MCF 10A (cell line): ENCODE results near the gene SYNPO. TPM values are rescaled to one million over a fixed set of nuclear protein-coding genes. Genes with fewer than 3 reads are reported as not detected.

ENCODE experiments used
- BruUV-seq: library from RNA; stranded (reverse); fragments of 400-500 nt; replicated peaks from 2 replicates; lab custom pipeline; 2021; lab: Mats Ljungman, UMichigan
- CTCF ChIA-PET: fragments of 300-600 bp; sonication (Branson Sonifier 250); formaldehyde crosslinking; extraction: SDS; loops from one replicate; lab custom pipeline; 2021; ENCODE audit warnings: antibody characterized with exemption, inconsistent platforms; lab: Yijun Ruan, JAX
- POLR2A ChIA-PET: fragments of 300-600, 350-650 bp; sonication (Branson Sonifier 250); formaldehyde crosslinking; extraction: SDS; loops from one replicate; lab custom pipeline; 2020; ENCODE audit warnings: antibody characterized with exemption, inconsistent platforms; lab: Yijun Ruan, JAX
- DNase-seq: peaks from one replicate; pipeline ENCODE4 v3.0.0-alpha.2; 2018; ENCODE audit not compliant: unreplicated experiment
- H3K27ac Mint-ChIP-seq: one replicate; pipeline ENCODE4 v1.8.0; 2022; ENCODE audit warnings: mild to moderate bottlenecking, low read depth, mixed read lengths; ENCODE audit not compliant: unreplicated experiment
- H3K27me3 Mint-ChIP-seq: one replicate; pipeline ENCODE4 v1.8.0; 2022; ENCODE audit warnings: mixed read lengths; ENCODE audit not compliant: insufficient read depth, unreplicated experiment
- H3K36me3 Mint-ChIP-seq: one replicate; pipeline ENCODE4 v1.8.0; 2022; ENCODE audit warnings: mild to moderate bottlenecking, moderate library complexity, mixed read lengths; ENCODE audit not compliant: insufficient read depth, unreplicated experiment
- H3K4me1 Mint-ChIP-seq: one replicate; pipeline ENCODE4 v1.8.0; 2022; ENCODE audit warnings: mixed read lengths; ENCODE audit not compliant: insufficient read depth, unreplicated experiment
- H3K4me3 Mint-ChIP-seq: one replicate; pipeline ENCODE4 v1.8.0; 2022; ENCODE audit warnings: mild to moderate bottlenecking, moderate library complexity, mixed read lengths; ENCODE audit not compliant: unreplicated experiment
- H3K9me3 Mint-ChIP-seq: one replicate; pipeline ENCODE4 v1.8.0; 2022; ENCODE audit warnings: mixed read lengths; ENCODE audit not compliant: unreplicated experiment
- intact Hi-C: fragments of 100-400 bp; cut with micrococcal nuclease; formaldehyde crosslinking; loops from 2 replicates; pipeline ENCODE4 v1.14.1; 2022
- total RNA-seq: library from RNA; stranded (reverse); gene quantifications from 2 replicates; pipeline ENCODE4 v1.2.3, GENCODE V29; 2022
- TF ChIP-seq, protein P1 (sequence below): fragments of 200-600 bp; IDR thresholded peaks from one replicate; pipeline ENCODE4 v1.8.0; 2022; ENCODE audit warnings: antibody characterized with exemption, mild to moderate bottlenecking; ENCODE audit not compliant: unreplicated experiment

Gene SYNPO
- total RNA-seq, 1 experiment from 2014 or later, result 6.3 TPM

DNA sequence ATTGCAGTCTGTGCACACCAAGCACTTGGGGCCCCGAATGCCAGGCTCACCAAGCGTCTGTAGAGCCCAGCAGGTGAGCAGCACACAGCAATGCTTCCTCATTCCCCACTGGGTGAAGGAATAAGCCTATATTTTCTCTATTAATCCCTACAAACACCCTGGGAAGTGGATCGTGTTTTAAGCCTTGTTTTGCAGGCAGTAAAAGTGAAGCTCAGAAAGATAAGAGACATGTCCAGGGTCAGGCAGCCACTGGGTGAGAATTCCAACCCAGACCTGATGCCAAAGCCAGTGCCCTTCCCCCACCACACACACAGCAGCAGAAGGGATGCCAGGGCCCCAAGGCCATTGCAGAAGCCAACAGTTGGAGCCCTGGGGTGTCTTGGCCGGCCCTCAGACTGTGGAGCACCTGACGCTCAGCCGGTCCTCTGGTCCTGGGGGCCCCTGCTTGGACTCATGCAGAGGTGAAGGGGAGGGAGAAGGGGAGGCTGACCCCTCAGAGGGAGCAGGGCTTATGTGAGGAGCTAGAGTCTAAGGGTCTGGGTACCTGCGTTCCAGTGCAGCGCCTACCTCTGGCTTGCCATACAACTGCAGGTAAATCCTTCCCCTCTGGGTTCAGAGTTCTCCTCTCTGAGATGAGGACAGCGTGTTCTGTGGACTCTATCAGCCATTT lies 26.3 kb upstream of the SYNPO start:
- intact Hi-C loops, result loop anchor here (2.0 kb wide), 1 partner anchor 47 kb away; no protein-coding TSS in a partner anchor
- POLR2A ChIA-PET, result interaction anchor here (0.8 to 2.1 kb wide), 2 partner anchors 22 to 28 kb away, joined by 3 to 9 read pairs; no protein-coding TSS in a partner anchor
- Mint-ChIP-seq H3K36me3 (no peaks in the 10 kb centered on the region), H3K27ac (no peak overlapping the region), H3K4me3 (no peak overlapping the region), H3K9me3 (no peaks in the 10 kb centered on the region), H3K4me1 (peaks cover 33% of the 10 kb centered on the region), H3K27me3 (no peaks in the 10 kb centered on the region)
- no TSS peak for BruUV-seq
- no peak for DNase-seq
- CTCF ChIA-PET, result interaction anchor here (1.1 to 1.7 kb wide), 2 partner anchors 29 to 54 kb away, joined by 5 read pairs; no protein-coding TSS in a partner anchor
- TF ChIP-seq, protein P1, sequence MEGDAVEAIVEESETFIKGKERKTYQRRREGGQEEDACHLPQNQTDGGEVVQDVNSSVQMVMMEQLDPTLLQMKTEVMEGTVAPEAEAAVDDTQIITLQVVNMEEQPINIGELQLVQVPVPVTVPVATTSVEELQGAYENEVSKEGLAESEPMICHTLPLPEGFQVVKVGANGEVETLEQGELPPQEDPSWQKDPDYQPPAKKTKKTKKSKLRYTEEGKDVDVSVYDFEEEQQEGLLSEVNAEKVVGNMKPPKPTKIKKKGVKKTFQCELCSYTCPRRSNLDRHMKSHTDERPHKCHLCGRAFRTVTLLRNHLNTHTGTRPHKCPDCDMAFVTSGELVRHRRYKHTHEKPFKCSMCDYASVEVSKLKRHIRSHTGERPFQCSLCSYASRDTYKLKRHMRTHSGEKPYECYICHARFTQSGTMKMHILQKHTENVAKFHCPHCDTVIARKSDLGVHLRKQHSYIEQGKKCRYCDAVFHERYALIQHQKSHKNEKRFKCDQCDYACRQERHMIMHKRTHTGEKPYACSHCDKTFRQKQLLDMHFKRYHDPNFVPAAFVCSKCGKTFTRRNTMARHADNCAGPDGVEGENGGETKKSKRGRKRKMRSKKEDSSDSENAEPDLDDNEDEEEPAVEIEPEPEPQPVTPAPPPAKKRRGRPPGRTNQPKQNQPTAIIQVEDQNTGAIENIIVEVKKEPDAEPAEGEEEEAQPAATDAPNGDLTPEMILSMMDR, result peak; percentile 16

- no peaks in the 10 kb centered on the region for H3K9me3 Mint-ChIP-seq
These were observed 25.8 kb upstream of the SYNPO start for GRCh38 chr5:150614661-150615060.

GRCh38 chr5:150615141-150615699 lies 25.2 kb upstream of the SYNPO start:
- Mint-ChIP-seq H3K4me3 (no peak overlapping the region), H3K9me3 (no peaks in the 10 kb centered on the region), H3K36me3 (no peaks in the 10 kb centered on the region), H3K27me3 (no peaks in the 10 kb centered on the region), H3K27ac (no peak overlapping the region), H3K4me1 (peaks cover 33% of the 10 kb centered on the region)
- peak; percentile 88 for DNase-seq
- intact Hi-C loops, result loop anchor here (1.0 to 2.0 kb wide), 2 partner anchors 25 to 48 kb away; partner anchors contain the start of gene SYNPO
- ChIA-PET POLR2A (interaction anchor here (0.8 to 2.1 kb wide), 6 partner anchors 22 to 165 kb away, joined by 3 to 9 read pairs (median 4); partner anchors contain the start of gene RBM22), CTCF (interaction anchor here (0.6 to 1.7 kb wide), 6 partner anchors 11 to 286 kb away, joined by 3 to 5 read pairs (median 3); no protein-coding TSS in a partner anchor)
- BruUV-seq, result no TSS peak
- TF ChIP-seq, protein P1, result no peak

More at GRCh38 chr5:150614661-150615060, 25.8 kb upstream of the SYNPO start:
- TF ChIP-seq, protein P1, result no peak
- POLR2A ChIA-PET, result interaction anchor here (0.8 to 2.1 kb wide), 4 partner anchors 23 to 165 kb away, joined by 3 to 9 read pairs (median 4); no protein-coding TSS in a partner anchor
- no peak for DNase-seq
- intact Hi-C loops, result loop anchor here (1.0 to 2.0 kb wide), 2 partner anchors 26 to 48 kb away; partner anchors contain the start of gene SYNPO
- H3K27ac Mint-ChIP-seq, result no peak overlapping the region
- H3K36me3 Mint-ChIP-seq, result no peaks in the 10 kb centered on the region
- CTCF ChIA-PET, result interaction anchor here (0.6 to 1.7 kb wide), 5 partner anchors 28 to 287 kb away, joined by 3 to 5 read pairs (median 3); no protein-coding TSS in a partner anchor
- no peak overlapping the region for H3K4me3 Mint-ChIP-seq
- no peaks in the 10 kb centered on the region for H3K27me3 Mint-ChIP-seq
- BruUV-seq, result no TSS peak
- H3K4me1 Mint-ChIP-seq, result peaks cover 33% of the 10 kb centered on the region
